ENCODE data around the gene KCND3.

Gene KCND3

DNA sequence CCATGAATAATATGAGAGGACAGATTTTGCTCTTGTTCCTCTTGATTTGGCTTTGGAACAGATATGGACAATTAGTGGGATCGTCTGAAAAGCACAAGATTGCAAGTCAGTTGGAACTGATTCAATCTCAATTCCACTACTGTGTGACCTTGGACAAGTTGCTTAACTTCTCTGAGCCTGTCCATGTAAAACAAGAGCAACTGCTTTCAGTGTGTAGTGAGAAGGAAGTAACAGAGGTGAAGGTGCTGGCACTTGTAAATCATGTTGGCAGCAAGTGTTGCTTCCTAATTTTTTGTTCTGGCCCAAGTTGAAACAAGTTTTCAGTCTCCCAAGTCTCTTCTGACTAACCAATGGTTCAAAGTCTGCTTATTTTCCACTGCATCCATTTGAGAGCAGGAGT, 265.6 kb downstream of the KCND3 start:
- CTCF ChIA-PET: no interaction called here
- no peak overlapping the region for H3K27ac ChIP-seq (ENCODE audit: extremely low read depth, low read depth, low read length)
- H3K36me3 ChIP-seq (ENCODE audit: control insufficient read depth in 2 of 2, insufficient read depth in 1 of 2, low read length in 2 of 2): no peaks in the 10 kb centered on the region
- TF ChIP-seq ZNF423 (tag by site-specific recombination; IDR thresholded peaks at IDR 0.05) (no peak), SP3 (tag by site-specific recombination; IDR thresholded peaks at IDR 0.05) (no peak), ZNF768 (tag by site-specific recombination; IDR thresholded peaks at IDR 0.05) (peak; percentile 95), ZNF555 (tag by site-specific recombination; conservative IDR thresholded peaks at IDR 0.05) (no peak), ZFP41 (tag by site-specific recombination; IDR thresholded peaks at IDR 0.05; ENCODE audit: borderline replicate concordance) (no peak)
- POLR2A ChIA-PET: interaction anchor here (0.6 kb wide), 1 partner anchor 800 kb away, joined by 3 read pairs; no protein-coding TSS in a partner anchor
- no peaks in the 10 kb centered on the region for H3K9me3 ChIP-seq (ENCODE audit: control insufficient read depth, insufficient read depth, low read depth, low read length)
- H3K4me3 ChIP-seq (ENCODE audit: low read depth, low read length): no peak overlapping the region
- no peaks in the 10 kb centered on the region for H3K4me1 ChIP-seq (ENCODE audit: control insufficient read depth, insufficient read depth, low read length)

DNA sequence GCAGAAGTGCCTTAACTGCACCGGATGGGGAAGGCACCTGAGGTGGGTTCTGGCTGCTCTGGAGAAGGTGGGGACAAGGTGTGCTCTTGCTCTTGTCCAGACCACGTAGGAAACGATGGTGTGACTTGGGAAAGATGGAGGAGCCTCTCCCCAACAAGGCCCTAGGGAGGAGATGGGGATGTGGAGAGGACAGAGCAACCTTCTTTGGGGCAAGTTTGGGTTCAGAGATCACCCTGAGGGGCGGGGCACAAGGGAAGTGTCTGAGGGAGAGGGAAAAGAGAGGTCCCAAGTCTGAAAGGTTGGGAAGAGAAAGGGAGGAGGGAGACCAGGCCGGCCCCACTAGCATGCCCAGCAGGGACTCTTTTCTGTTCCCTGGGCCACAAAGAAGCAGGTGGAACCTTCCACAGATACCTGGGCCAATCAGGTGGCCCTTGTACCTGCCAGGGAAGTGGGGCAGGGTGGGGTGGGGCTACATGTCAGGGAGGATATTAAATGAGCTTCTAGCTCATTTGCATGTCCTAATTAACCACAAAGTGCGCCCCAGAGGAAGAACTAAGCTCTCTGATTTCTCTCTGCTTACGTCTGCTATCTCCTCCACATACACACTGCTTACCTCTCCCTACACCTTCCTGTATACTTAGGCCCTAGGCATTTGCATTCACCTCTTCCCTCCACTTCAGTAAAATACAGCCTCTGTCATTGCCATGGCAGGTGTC, 266.2 kb downstream of the KCND3 start:
- POLR2A ChIA-PET: no interaction called here
- TF ChIP-seq ZBTB21 (tag by site-specific recombination; IDR thresholded peaks at IDR 0.05) (no peak), ZNF600 (tag by site-specific recombination; IDR thresholded peaks at IDR 0.05) (0 out of 2 replicates have a peak, but pooled peaks have one; percentile 11)
- TF ChIP-seq, protein P1, sequence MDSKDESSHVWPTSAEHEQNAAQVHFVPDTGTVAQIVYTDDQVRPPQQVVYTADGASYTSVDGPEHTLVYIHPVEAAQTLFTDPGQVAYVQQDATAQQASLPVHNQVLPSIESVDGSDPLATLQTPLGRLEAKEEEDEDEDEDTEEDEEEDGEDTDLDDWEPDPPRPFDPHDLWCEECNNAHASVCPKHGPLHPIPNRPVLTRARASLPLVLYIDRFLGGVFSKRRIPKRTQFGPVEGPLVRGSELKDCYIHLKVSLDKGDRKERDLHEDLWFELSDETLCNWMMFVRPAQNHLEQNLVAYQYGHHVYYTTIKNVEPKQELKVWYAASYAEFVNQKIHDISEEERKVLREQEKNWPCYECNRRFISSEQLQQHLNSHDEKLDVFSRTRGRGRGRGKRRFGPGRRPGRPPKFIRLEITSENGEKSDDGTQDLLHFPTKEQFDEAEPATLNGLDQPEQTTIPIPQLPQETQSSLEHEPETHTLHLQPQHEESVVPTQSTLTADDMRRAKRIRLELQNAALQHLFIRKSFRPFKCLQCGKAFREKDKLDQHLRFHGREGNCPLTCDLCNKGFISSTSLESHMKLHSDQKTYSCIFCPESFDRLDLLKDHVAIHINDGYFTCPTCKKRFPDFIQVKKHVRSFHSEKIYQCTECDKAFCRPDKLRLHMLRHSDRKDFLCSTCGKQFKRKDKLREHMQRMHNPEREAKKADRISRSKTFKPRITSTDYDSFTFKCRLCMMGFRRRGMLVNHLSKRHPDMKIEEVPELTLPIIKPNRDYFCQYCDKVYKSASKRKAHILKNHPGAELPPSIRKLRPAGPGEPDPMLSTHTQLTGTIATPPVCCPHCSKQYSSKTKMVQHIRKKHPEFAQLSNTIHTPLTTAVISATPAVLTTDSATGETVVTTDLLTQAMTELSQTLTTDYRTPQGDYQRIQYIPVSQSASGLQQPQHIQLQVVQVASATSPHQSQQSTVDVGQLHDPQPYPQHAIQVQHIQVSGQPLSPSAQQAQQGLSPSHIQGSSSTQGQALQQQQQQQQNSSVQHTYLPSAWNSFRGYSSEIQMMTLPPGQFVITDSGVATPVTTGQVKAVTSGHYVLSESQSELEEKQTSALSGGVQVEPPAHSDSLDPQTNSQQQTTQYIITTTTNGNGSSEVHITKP (tag by site-specific recombination; IDR thresholded peaks at IDR 0.05): 0 out of 2 replicates have a peak, but pooled peaks have one; percentile 26
- no peaks in the 10 kb centered on the region for H3K4me1 ChIP-seq (ENCODE audit: control insufficient read depth, insufficient read depth, low read length)

DNA sequence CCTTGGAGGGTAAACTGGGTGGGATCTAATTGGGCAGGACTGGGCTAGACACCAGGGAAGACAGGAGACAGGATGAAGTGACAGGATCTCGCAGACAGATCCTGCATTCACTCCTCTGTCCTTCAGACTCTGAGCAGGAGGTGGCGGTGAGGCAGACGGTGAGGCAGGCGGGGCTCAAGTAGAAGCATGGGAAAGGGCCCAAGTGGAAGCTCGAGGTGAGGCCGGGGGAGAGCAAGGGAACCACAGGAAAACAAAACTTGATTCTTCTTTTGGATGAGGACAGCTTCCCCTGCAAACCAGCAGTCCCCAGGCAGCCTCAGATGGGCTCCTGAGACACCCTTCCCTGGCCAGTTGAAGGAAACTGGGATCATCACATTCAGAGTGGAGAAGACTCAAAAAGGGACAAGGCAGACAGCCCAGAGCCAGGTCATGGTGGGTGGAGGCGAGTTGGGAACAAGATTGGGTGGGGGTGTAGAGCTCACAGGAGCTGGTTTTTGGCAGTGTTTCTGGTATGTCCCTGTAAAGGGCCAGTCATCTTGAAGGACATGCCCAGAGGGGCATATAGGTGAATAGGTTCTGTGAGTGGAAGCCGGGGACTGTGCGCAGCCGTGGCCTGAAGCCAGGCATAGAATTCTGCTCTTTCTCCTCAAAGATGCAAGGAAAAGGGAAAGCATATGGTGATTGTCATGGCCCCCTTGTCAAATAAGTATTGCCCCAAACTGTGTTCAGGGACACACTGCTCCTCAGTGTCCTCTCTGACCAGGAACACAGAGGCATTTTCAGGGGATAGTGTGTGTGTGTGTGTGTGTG, 268.3 kb downstream of the KCND3 start:
- Histone ChIP-seq H3K4me1 (ENCODE audit: control insufficient read depth, insufficient read depth, low read length) (no peaks in the 10 kb centered on the region), H3K36me3 (ENCODE audit: control insufficient read depth in 2 of 2, insufficient read depth in 1 of 2, low read length in 2 of 2) (peaks cover 0 to 9% of the 10 kb centered on the region in 2 experiments; a peak in 1 of 3 replicates), H3K4me3 (ENCODE audit: low read depth, low read length) (no peak overlapping the region), H3K27ac (ENCODE audit: extremely low read depth, low read depth, low read length) (no peak overlapping the region), H3K9me3 (ENCODE audit: control insufficient read depth, insufficient read depth, low read depth, low read length) (no peaks in the 10 kb centered on the region)
- no peak for TF ChIP-seq REPIN1 (tag by site-specific recombination; IDR thresholded peaks at IDR 0.05; ENCODE audit: low read depth)
- TF ChIP-seq, protein P2, sequence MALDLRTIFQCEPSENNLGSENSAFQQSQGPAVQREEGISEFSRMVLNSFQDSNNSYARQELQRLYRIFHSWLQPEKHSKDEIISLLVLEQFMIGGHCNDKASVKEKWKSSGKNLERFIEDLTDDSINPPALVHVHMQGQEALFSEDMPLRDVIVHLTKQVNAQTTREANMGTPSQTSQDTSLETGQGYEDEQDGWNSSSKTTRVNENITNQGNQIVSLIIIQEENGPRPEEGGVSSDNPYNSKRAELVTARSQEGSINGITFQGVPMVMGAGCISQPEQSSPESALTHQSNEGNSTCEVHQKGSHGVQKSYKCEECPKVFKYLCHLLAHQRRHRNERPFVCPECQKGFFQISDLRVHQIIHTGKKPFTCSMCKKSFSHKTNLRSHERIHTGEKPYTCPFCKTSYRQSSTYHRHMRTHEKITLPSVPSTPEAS (tag by site-specific recombination; IDR thresholded peaks at IDR 0.05): peak; percentile 93
- POLR2A ChIA-PET: interaction anchor here (1.0 to 1.2 kb wide), 2 partner anchors 10 to 18 kb away, joined by 3 read pairs; partner anchors contain the start of gene INKA2
- CTCF ChIA-PET: interaction anchor here (2.5 kb wide), 1 partner anchor 26 kb away, joined by 8 read pairs; no protein-coding TSS in a partner anchor

More for the DNA sequence above, 266.2 kb downstream of the KCND3 start:
- CTCF ChIA-PET: interaction anchor here (0.9 kb wide), 1 partner anchor 8 kb away, joined by 4 read pairs; no protein-coding TSS in a partner anchor
- Histone ChIP-seq H3K9me3 (ENCODE audit: control insufficient read depth, insufficient read depth, low read depth, low read length) (no peaks in the 10 kb centered on the region), H3K4me3 (ENCODE audit: low read depth, low read length) (no peak overlapping the region), H3K27ac (ENCODE audit: extremely low read depth, low read depth, low read length) (no peak overlapping the region), H3K36me3 (ENCODE audit: control insufficient read depth in 2 of 2, insufficient read depth in 1 of 2, low read length in 2 of 2) (no peaks in the 10 kb centered on the region)
